NCI-H345 treated with DMSO at 0.1 percent for 48 hours (cell line): Measurements from ENCODE around the gene SPNS3.
A peak's percentile ranks its signal among the peaks of the same experiment; 100 is the strongest.

ENCODE experiments used
- DNase-seq: peaks from one replicate; lab custom pipeline; 2025; ENCODE audit not compliant: unreplicated experiment; lab: John Stamatoyannopoulos, UW

Gene SPNS3

GRCh38 chr17:4487820-4488716 lies 54.3 kb downstream of the SPNS3 start:
- DNase-seq: no peak

DNA sequence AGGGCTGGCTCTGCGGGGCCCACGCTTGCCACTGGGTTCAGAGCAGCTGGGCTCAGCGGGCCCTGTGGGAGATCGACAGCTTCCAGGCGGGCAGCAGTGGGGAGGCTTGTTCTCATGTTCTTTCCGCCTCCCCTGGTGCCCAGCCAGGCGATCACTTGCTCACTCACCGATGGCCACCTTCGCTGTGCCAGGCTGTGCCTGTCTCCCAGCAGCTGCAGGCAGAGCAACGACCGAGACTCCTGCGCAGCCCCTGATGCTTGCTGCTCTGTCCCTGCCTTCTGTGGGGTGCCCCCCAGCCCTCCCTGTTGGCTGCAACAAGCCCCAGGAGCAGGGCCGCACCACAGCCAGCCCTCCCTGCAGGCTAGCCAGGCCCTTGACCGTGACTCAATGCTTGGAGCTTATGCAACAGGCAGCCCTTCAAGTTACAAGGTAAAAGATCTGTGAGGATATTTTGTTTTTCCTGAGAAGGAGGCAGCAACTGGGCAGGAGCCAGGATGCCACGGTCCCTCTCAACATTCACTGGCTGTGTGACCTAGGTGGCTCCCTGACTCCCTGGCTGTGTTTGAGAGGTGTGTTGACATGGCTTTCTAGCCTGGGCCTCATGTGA lies 55.4 kb downstream of the SPNS3 start:
- DNase-seq: no peak

DNA sequence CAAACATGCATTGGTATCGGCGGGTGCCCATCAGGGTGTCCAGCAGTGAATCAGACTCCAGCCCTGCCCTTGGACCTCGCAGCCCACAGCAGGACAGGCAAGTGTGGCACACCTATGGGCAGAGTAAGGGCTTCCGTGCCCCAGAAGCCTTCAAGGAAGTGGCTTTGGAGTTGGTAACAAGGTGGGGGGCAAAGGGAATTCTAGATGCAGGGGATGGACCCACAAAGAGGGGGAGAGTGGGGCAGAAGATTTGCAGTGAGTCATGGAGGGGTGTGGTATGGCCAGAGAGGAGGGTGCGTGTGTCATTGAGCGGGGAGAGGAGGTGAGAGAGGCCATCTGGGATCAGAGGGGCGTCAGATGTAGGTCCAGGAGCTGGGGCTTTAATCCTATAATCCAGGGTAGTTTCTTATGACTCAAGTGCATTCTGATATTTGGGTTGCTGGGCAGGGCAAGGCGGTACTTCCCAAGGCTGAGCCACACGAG lies 56.4 kb downstream of the SPNS3 start:
- no peak for DNase-seq

GRCh38 chr17:4490637-4491061 lies 56.9 kb downstream of the SPNS3 start:
- DNase-seq: no peak

DNA sequence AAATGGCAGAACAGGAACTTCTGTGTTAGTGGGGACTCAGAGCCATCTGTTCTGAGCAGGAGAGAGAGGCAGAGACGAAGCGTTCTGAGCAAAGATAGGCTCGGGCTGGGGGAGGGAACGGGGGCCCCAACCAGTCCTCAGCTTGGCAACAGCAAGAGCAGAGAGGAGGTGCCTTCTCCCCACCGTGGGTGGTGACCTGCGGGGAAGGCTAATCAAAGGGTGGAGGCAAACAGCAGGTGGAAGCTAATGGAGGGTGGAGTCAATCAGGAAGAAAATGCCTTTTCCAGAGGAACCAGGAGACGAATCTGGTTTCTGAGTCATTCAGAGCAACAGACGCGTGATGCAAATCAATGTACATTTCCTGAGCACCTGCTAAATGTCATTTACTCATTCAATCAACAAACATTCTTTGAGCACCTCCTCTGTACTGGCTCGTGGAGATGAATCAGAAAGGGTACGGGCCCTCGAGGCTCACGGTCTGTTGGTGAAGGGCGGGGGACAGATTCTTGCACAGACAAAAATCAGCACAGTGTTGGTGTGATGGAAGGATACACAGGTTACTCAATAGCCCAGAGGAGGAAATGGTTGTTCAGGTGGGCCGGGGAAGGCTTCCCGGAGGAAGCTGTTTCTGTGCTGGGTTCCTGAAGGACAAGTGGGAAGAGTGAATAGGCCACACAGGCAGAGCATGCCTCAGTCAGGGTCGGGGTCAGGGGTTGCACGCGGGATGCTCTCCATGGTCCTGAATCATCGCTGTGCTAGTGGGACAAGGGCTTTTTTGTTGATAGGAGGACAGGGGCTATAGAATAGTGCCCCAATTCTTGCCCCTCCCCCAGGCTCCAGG lies 59.2 kb downstream of the SPNS3 start:
- DNase-seq: no peak

- DNase-seq: no peak
These were observed 63.5 kb downstream of the SPNS3 start for GRCh38 chr17:4497101-4497824.

- DNase-seq: peak; percentile 12
These were observed 65.0 kb downstream of the SPNS3 start, which contains the start of gene SPNS2 for GRCh38 chr17:4498461-4499397. SPNS2 (plus strand) TSS chr17:4498881; CDS start chr17:4499048, 167 bp downstream.

GRCh38 chr17:4499431-4500190 lies 65.9 kb downstream of the SPNS3 start:
- no peak for DNase-seq

DNA sequence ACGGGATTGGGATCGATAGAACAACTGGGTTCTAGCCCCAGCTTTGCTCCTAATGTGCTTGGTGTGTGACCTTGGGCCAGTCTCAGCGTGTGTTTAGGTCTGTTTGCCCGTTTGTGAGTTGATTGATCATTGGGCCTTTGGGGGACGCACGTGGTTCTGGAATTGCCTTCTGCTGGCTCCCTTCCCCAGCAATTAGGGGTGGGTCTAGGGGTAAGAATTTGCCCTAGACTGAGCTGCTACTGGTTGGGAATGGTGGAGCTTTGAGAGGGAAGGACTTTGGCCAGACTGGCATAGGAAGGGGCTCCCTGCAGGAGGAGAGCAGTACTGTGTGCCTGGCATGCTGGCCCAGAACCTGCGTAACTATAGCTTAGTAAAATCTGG lies 66.4 kb downstream of the SPNS3 start:
- no peak for DNase-seq

GRCh38 chr17:4501295-4501949 lies 67.7 kb downstream of the SPNS3 start:
- no peak for DNase-seq

- no peak for DNase-seq
These were observed 68.9 kb downstream of the SPNS3 start for GRCh38 chr17:4502466-4503154.

DNA sequence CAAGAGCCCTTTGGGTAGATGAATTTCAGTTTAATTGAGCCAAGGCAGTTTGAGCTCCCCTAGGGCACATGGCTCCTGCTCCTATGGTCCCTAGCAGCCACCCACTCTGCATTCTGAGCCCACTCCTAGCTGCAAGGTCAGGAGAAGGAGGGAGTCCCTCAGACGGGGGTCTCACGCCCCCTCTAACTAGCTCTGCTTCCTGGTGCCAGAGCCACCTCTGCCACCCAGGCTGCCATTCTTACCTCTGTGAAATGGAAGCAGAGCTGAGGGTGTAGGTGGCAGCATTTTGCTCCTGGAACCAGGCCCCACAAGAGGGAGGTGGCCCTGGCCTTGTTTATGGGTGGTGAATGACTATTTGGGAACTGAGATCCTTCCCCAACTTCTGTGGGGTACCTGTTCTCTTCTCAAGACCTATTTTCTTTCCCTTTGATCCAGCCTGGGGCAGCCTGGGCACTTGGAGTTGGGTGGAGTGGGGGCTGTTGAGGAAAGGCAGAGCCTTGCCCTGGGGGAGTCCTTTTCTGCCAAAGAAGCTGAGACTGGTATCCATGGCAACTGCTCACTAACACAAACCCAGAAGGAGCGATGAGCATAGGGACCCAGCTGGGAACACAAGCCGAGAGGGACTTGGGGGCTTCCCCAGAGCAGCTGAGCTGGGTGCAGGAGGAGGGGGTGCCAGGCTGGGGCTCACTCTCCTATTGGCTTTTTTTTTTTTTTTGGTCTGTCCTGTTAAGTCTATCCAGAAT lies 69.7 kb downstream of the SPNS3 start:
- DNase-seq: no peak

DNA sequence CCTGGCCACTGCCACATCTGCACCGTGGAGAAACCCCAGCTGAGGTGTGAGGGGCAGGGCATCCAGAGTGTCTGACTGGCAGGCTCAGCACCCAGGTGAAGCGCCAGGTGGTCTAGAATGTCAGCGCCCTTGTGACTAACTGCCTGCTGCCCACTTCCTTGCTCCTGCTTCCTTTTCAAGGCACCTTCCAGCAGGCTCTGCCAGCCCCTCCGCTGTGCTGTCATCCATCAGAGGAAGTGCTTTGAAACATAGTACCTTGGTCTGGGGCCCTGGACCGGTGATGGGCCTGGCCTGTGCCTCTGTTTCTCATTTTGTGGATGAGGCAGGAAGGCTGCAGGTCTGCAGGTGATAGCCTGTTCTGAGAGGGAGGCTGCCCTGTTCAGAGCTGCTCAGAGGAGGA lies 70.4 kb downstream of the SPNS3 start:
- no peak for DNase-seq

DNA sequence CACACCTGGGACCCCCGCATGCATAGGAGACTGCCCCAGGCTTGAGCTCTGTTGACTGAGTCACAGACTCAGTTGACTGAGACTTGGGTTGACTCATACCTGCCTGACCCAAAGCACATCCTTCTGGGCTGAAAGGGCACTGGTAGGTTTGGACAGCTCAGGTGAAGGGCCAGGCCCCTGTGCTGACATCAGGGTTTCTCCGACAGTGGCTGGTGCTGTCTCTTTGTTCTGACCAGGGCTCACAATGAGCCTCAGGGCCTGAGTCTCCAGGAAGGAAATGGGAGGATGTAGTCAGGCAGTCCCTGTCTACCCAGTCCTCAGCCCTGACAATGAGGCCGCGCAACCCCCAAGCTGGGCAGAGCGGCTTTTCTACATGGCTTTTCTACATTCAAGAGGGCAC lies 71.4 kb downstream of the SPNS3 start:
- DNase-seq: no peak

GRCh38 chr17:4506175-4506813 lies 72.6 kb downstream of the SPNS3 start:
- no peak for DNase-seq

- no peak for DNase-seq
These were observed 73.2 kb downstream of the SPNS3 start for GRCh38 chr17:4506892-4507291.
